22Rv1 (cell line): ENCODE measurements around the gene IL25.

ENCODE experiments used
- CTCF ChIP-seq: fragments of 450-650 bp; IDR thresholded peaks from 2 replicates; pipeline ENCODE4 v1.5.1; 2017; ENCODE audit warnings: mild to moderate bottlenecking
- ZFX ChIP-seq: fragments of 450-650 bp; IDR thresholded peaks from 2 replicates; pipeline ENCODE4 v1.6.1; 2017; ENCODE audit warnings: antibody characterized with exemption, borderline replicate concordance

GRCh38 chr14:23353433-23353780, 19.2 kb upstream of the IL25 start:
- TF ChIP-seq CTCF (no peak), ZFX (no peak)
